ENCODE results near the gene PDP2.
A peak's percentile ranks its signal among the peaks of the same experiment; 100 is the strongest.

Gene PDP2

GRCh38 chr16:66900721-66901441 is 20.6 kb downstream of the PDP2 start:
- TF ChIP-seq ZNF565 (CRISPR knock-in tag; conservative IDR thresholded peaks at IDR 0.05; ENCODE audit: low read depth) (no peak), ISL1 (CRISPR knock-in tag; IDR thresholded peaks at IDR 0.05) (no peak), SNAI2 (CRISPR knock-in tag; IDR thresholded peaks at IDR 0.05) (no peak), ZC3H10 (CRISPR knock-in tag; IDR thresholded peaks at IDR 0.05) (no peak), TCF4 (CRISPR knock-in tag; IDR thresholded peaks at IDR 0.05; ENCODE audit: borderline replicate concordance) (no peak)
- ATAC-seq: peak; percentile 6; the same call in 1 of the 3 replicates

GRCh38 chr16:66901626-66902025 is 21.3 kb downstream of the PDP2 start:
- no peak for ATAC-seq
- TF ChIP-seq ZNF8 (CRISPR knock-in tag; IDR thresholded peaks at IDR 0.05) (no peak), ESRRG (CRISPR knock-in tag; IDR thresholded peaks at IDR 0.05) (no peak), GLIS3 (CRISPR knock-in tag; IDR thresholded peaks at IDR 0.05) (no peak), ZFP30 (CRISPR knock-in tag; IDR thresholded peaks at IDR 0.05) (no peak), ISL1 (CRISPR knock-in tag; IDR thresholded peaks at IDR 0.05) (no peak), ARNTL (CRISPR knock-in tag; IDR thresholded peaks at IDR 0.05; ENCODE audit: borderline replicate concordance, low read depth) (no peak), ZC3H10 (CRISPR knock-in tag; IDR thresholded peaks at IDR 0.05) (no peak)
- TF ChIP-seq, protein P1, sequence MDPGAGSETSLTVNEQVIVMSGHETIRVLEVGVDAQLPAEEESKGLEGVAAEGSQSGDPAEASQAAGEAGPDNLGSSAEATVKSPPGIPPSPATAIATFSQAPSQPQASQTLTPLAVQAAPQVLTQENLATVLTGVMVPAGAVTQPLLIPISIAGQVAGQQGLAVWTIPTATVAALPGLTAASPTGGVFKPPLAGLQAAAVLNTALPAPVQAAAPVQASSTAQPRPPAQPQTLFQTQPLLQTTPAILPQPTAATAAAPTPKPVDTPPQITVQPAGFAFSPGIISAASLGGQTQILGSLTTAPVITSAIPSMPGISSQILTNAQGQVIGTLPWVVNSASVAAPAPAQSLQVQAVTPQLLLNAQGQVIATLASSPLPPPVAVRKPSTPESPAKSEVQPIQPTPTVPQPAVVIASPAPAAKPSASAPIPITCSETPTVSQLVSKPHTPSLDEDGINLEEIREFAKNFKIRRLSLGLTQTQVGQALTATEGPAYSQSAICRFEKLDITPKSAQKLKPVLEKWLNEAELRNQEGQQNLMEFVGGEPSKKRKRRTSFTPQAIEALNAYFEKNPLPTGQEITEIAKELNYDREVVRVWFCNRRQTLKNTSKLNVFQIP (CRISPR knock-in tag; IDR thresholded peaks at IDR 0.05; ENCODE audit: borderline replicate concordance, low read depth): no peak

DNA sequence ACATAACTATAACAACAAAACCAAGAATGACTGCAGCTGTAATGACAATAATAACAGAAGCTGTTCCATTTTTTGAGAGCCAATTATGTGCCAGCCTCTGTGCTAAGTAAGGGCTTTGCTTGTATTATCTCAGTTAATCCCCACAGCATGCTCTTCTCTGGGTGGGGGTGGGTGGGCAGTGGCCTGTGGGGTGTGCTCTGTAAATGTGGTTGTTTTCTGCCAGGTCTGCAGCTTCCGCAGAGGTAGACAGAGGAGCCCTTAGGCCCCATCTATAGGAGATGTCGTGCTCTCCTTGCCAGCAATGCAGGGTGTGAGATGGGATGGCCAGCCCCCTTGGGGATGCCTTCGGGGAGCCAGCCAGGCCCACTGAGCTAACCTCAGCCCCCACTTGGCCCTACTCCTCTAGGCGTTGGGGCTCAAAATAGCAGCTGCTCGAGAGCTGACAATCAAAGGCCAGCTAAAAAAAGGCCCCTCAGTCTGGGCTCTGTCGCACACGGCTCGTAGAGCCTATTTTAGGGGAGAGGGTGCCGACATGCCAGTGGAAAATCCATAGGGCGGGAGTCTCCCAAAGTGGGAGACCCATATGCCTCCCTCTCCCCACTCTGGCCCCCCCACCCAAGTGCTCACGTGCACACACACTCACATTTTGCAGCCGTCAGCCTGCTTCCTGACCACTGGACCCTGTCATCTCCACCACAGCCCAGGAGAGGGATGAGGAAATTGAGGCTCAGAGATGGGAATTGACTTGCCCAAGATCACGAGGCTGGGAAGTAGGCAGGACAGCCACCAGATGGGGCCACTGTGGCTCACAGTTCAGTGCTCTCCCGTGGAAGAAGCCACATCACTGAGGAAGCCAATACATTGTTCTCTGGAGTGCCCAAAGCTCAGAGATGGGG is 22.6 kb downstream of the PDP2 start:
- TF ChIP-seq ESRRG (CRISPR knock-in tag; IDR thresholded peaks at IDR 0.05) (no peak), OSR1 (CRISPR knock-in tag; IDR thresholded peaks at IDR 0.05) (no peak), ARNTL (CRISPR knock-in tag; IDR thresholded peaks at IDR 0.05; ENCODE audit: borderline replicate concordance, low read depth) (no peak), ZNF70 (CRISPR knock-in tag; IDR thresholded peaks at IDR 0.05) (no peak), CSDC2 (CRISPR knock-in tag; IDR thresholded peaks at IDR 0.05) (no peak)
- ATAC-seq: no peak

DNA sequence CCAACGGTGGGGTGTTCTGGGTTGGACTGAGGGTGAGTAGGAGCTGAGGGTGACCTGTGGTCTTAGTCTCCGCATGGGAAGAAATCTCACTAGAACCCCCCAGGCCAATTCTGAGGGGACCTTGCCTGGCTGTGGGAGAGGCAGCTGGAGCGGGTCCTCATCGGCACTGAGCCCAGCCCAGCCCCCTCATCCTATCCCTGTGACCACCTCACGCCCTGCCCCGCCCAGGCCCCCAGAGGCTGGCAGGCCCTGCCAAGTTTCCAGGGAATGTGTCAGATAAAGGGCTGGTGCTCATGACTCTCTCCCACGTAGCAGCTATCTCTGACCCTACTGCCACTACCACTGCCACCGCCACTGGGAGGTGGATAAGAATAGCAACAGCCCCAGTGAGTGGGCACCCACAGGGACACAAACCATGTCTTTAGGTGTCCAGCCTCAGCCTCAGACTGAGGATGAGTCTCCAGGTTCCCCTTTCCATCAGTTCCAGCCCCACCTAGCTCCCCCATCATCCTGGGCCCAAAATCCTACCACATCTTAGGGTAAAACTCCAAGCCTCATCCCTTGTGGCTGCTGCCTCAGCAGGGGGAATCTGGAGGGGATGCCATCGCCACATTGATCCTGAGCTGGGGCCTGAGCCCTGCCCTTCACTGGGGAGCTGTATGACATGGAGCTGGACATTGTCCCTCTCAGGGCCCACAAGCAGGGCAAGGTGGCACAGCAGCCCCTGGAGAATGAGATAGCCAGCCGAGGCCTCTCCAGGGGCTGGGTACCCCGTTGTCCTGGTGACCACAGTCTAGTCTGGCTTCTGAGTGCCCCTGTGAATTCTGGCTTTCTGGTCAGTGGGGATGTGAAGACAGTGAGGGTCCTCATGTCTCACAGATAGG is 23.5 kb downstream of the PDP2 start:
- TF ChIP-seq OSR1 (CRISPR knock-in tag; IDR thresholded peaks at IDR 0.05) (no peak), ARNTL (CRISPR knock-in tag; IDR thresholded peaks at IDR 0.05; ENCODE audit: borderline replicate concordance, low read depth) (no peak), CSDC2 (CRISPR knock-in tag; IDR thresholded peaks at IDR 0.05) (no peak), ZNF565 (CRISPR knock-in tag; conservative IDR thresholded peaks at IDR 0.05; ENCODE audit: low read depth) (no peak), TSHZ2 (CRISPR knock-in tag; IDR thresholded peaks at IDR 0.05) (no peak), ISL1 (CRISPR knock-in tag; IDR thresholded peaks at IDR 0.05) (no peak), ZNF70 (CRISPR knock-in tag; IDR thresholded peaks at IDR 0.05) (no peak), ZNF8 (CRISPR knock-in tag; IDR thresholded peaks at IDR 0.05) (no peak), PPARA (CRISPR knock-in tag; IDR thresholded peaks at IDR 0.05; ENCODE audit: borderline replicate concordance) (no peak), PATZ1 (CRISPR knock-in tag; IDR thresholded peaks at IDR 0.05; ENCODE audit: borderline replicate concordance) (no peak), CREB5 (CRISPR knock-in tag; IDR thresholded peaks at IDR 0.05; ENCODE audit: low read depth) (no peak), TOX (CRISPR knock-in tag; IDR thresholded peaks at IDR 0.05; ENCODE audit: borderline replicate concordance) (no peak), BACH2 (CRISPR knock-in tag; IDR thresholded peaks at IDR 0.05; ENCODE audit: borderline replicate concordance) (no peak)
- ATAC-seq: no peak

All from SK-N-SH treated with all-trans-retinoic acid at 6 μM for 48 hours (cell line).